NK-92 treated with Interleukin-12 subunit alpha and Interleukin-12 subunit beta, amount 100 ng/mL, for 24 hours (cell line): ENCODE results near the gene KPTN.

Experiments used
- DNase-seq: peaks from one replicate; lab custom pipeline; 2025; lab: John Stamatoyannopoulos, UW

The KPTN gene

DNA sequence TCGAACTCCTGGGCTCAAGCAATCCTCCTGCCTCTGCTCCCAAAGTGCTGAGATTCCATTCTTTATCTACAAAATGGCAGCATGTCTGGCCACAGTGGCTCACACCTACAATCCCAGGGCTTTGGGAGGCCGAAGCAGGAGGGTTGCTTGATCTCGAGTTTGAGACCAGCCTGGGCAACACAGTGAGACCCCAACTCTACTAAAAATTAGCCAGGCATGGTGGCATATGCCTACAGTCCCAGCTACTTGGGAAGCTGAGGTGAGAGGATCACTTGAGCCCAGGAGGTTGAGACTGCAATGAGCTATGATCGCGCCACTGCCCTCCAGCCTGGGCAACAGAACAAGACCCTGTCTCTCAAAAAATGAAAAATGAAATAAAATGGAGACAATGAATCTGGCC lies 24.7 kb upstream of the KPTN start:
- no peak for DNase-seq

DNA sequence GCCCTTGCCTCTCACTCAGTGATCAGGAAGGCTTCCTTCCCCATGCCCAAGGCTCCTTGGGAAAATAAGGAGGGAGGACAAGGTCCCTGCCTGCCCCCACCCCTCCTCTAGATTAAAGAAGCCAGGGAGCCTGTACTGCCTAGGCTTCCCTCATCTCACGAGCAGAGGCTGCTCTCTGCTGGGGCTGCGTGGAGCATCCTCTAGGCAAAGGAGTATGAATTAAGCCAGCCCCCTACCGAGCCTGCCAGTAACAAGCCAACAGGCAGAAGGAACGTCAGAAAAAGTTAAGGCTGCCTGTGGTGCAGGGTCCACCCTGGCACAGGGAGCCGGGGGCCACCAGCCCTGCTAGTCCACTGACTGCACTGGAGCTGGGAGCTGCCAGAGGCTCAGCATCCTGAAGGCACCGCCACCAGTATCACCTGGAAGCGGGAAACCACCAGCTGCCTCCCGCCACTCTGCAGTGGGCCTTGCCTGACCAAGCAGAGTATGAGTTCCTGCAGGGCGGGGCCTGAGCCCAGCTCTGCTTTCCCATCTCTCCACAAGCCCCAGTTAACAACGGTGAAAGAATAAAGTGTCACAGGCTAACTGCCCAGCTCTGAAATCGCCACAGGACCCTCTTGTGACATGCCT lies 24.0 kb upstream of the KPTN start:
- DNase-seq: no peak

- no peak for DNase-seq
These were observed 23.0 kb upstream of the KPTN start for GRCh38 chr19:47507012-47507411.

GRCh38 chr19:47506459-47506858 lies 22.4 kb upstream of the KPTN start:
- DNase-seq: no peak

DNA sequence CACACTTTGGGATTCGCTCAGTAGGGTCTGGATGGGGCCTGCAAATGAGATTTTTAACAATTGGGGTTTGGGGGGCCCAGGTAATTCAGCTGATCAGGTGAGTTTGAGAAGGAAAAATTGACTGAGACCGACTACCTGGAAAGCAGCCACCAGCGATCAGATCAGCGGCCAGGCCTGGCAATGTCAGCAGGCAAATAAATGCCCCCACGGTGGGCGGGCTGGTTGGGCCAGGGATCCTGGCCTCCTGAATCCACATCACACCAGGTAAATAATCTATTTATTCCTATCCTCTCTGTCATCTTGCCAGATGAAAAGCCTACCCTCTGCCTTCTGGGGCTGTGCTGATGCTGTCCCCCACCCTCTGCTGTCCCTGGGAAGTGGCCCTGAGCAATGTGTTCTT lies 21.5 kb upstream of the KPTN start:
- DNase-seq: no peak

DNA sequence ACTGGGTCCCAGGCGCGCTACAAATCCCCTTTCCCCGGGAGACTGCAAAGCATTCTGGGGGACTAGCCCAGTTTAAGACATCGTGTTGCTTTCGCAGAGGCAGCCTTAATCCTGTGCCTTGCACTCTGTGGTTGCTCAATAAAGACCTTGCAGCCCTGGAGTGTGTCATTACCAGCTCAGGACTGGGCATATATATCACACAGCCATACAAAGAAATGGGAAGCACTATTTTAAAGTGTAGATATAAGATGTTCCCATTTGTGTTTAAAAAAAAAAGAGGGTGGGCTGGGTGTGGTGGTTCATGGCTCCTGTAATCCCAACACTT lies 19.8 kb upstream of the KPTN start:
- no peak for DNase-seq

- no peak for DNase-seq
These were observed 19.3 kb upstream of the KPTN start for GRCh38 chr19:47503130-47503825.

GRCh38 chr19:47499863-47500830 lies 16.1 kb upstream of the KPTN start:
- DNase-seq: no peak

- no peak for DNase-seq
These were observed 15.4 kb upstream of the KPTN start for GRCh38 chr19:47499371-47499770.

DNA sequence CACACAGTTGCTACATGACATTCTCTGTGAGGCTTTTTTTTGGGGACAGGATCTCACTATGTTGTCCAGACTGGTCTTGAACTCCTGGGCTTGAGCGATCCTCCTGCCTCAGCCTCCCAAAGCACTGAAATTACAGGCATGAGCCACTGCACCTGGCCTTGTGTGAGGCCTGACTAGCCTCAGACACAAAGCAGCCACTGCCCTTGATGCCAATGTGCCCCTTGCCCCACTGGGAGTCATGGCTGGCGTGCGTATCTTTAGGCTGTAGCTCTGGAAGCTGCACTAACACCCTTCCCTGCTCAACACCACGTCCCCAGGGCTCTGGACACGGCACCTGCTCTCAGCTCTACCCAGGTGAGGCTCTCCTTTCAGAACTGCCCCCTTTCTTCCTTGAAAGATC lies 14.5 kb upstream of the KPTN start:
- no peak for DNase-seq

- no peak for DNase-seq
These were observed 14.0 kb upstream of the KPTN start for GRCh38 chr19:47497821-47498520.

DNA sequence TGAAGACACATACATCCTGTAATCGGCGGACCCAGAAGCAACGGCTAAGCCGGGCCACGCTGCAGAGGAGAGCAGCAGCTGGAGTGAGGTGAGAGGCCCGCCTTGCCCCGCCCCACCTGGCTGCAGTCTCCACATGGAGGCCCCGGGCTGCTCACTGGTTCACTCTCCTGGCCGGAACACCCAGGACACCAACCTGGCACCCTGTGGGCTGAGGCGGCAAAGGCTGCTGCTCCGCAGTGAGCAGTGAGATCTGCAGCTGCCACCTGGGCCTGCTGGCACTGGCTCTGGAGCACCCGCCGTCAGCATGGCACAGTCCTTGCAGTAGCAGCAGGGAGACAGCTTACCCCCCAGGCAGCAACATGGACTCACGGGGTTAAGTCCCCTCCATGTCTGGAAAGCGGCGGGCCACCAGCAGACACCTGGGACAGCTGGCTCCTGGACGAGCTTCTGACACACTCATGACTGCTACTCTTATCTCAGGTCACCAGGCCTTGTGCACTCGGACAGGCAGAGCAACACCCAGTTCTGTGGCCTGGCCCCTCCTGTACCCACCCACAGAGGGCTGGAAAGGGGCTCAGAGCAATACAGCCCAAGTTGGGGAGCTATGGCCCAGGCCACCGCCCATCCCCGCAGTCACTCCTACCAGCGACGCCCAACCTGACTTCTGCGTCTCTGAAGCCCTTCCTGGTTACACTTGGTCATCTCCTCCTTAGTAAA lies 13.2 kb upstream of the KPTN start:
- DNase-seq: no peak

DNA sequence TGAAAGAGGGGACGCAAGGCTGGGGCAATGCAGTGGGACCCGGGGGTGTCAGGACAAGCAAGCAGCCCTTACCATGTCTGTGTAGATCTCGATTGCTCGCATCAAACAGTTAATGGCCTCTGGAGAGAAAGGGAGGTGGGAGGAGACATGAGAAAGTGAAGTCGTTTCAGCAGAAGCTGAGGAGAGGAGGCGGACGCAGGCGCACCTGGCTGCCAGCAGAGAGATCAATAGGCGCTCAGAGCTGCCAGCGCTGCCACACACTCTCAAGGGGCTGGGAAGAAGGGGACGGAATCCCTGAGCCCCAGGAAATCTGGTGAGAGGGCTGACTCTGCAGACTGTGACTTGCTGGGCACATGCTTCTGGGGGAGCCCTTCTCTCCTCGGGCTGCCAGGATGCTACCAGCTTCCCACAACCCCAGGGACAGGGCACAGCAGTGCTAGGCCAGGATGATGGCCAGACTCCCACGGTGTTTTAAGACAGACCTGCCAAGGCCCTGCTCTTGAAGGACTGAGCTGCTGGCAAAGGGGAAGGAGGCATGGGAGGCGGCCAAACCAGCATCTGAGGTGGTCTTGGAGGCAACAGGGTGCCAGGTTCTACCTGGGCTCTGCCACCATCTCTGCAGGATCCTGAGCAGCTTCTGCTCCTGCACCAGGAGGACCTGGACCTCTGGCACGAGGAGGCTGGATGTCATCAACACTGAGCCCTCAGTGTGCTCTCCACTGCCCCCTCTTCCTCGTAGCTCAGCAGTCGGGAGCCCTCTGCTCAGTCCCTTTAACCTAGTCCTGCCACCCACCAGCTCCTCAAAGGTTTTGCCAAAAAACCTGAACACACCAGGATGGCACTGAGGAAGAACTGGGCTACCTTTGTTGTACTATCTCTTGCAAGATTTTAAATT lies 11.7 kb upstream of the KPTN start:
- no peak for DNase-seq

- DNase-seq: no peak
These were observed 10.7 kb upstream of the KPTN start for GRCh38 chr19:47494729-47495128.

DNA sequence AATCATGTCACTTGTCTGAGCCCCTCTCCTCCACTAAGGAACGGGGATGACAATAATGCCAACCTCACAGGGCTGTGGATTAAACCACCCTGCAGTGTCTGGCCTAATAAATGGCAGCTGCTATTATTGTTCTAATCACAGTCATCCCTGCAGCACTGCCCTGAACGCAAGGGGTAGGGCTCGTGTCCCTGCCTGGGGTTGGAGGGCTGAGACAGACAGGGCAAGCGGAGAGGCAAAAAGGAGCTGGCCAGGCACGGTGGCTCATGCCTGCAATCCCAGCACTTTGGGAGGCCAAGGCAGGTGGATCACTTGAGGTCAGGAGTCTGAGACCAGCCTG lies 10.2 kb upstream of the KPTN start:
- no peak for DNase-seq

GRCh38 chr19:47493378-47494210 lies 9.6 kb upstream of the KPTN start:
- DNase-seq: no peak

DNA sequence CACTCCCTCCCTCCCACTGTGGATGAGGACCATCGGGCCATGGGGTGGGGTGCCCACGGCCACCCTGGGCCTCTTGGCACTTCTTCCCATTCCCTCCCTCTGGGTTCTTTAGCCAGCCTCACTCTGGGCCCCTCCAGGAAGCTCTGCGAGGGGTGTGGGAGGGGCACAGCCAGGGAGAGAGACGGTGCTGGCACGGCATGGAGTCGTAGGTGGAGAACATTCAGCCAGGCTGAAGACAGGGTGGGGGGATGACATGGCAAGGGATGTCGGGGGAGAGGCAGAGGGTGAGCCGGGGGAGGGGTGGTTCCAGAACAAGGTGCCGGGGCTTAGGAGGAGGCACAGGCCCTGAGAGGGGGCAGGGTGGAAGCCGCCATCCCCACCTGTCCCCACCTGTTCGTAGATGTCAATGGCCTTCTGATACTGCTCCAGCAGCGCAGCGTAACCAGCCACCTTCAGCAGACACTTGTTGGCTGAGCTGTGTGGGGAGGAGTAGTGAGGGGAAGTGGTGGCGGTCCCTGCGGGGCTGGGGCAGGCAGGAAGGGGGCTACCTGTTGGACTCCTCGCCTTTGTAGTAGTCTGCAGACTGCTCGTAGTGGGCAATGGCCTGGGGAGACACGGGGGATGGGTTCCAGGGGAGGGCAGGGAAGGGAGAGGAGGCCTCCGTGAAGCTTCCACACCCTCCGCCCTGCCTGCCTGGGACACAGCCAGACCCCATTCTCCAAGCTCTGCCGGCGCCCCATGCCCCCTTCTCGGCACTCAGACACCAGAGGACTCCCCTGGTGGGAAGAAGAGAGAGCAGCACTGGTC lies 8.8 kb upstream of the KPTN start:
- DNase-seq: no peak

DNA sequence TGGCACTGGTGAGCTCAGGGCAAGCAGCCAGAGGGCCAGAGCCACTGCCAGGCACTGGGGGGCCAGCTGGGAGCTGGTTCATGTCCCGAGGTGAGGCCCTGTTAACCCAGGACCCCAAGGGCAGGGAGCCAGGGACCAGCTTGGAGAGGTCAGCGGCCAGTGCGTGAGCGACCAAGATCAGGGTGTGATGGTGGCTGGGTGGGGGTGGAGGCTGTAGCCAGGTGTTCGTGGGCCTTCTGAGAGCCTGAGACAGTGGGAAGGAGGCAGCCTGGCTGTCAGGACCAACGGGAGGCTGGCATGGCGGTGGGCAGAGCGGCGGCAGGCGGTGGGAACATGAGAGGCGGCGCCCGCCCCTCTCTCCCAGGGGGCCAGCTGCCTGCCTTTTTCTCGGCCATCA lies 8.1 kb upstream of the KPTN start:
- no peak for DNase-seq
